DMS79 treated with DMSO at 0.1 percent for 48 hours (cell line): Measurements from ENCODE around the gene IL1F10.
A peak's percentile ranks its signal among the peaks of the same experiment; 100 is the strongest.

Experiments used
- DNase-seq: peaks from one replicate; lab custom pipeline; 2025; lab: John Stamatoyannopoulos, UW

The IL1F10 gene

DNA sequence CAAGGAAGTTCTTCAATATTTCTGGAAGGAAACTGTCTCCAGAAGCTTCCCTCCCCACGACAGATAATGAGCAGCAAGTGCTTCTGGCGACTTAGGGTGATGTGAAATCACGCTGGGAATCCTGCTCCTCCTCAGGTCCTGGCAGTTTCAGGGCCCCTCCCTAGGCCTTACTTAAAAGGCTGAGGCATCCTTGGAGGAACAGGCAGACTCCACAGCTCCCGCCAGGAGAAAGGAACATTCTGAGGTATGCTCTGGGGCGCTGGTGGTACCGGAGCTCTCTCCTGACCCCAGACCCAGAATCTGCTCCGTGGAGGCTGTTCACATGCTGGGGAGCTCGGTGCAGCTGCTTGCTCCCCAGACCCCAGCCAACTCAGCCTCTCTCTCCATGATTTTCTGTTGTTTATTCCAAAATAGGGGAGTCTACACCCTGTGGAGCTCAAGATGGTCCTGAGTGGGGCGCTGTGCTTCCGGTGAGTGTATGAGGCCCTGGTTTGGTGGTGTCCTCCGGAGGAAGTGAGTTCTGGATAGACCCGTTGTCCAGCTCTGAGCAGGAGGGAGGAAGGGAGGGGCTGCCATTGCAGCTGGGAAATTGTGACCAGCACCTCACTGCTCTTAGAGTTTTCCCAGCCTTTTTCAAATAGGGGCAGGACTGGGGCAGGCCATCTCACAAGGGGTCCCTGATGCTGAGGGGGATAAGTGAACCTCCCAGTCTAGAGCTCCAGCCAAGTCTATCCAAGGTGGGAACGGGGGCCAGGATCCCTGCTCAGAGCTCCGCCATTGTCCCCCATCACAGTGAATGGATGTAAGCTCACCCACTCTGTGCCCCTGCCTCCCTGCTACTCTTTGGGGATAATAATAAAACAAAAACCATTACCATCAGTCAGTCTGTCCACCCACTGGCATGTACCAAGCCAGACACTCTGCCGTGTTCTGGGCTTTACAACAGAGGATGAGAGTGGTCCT lies 8.5 kb upstream of the IL1F10 start, which contains the start of gene IL36RN:
Gene IL36RN, plus strand, starts transcription at position 201 of the 963 bp plus-strand sequence. Its CDS starts 241 bp downstream, at position 442.
- no peak for DNase-seq

DNA sequence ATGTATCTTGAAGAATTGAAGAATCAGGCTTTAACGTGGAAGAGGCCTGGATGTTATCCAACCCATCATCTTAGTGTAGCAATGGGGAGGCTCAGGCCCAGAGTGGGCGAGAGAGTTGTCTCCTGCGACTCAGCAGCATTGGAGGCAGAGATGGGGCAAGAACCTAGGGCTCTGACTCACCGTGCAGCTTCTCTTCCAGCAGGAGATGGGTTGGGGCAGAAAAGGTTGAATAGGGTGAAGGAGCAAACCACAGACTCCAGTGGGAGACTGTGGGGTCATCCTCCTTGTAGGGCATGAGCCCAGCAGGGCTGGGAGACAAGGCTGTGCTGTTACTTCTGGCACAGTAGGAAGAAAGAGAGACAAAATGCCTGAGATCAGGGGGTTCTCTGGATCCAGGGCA lies 7.4 kb upstream of the IL1F10 start:
- DNase-seq, result no peak

DNA sequence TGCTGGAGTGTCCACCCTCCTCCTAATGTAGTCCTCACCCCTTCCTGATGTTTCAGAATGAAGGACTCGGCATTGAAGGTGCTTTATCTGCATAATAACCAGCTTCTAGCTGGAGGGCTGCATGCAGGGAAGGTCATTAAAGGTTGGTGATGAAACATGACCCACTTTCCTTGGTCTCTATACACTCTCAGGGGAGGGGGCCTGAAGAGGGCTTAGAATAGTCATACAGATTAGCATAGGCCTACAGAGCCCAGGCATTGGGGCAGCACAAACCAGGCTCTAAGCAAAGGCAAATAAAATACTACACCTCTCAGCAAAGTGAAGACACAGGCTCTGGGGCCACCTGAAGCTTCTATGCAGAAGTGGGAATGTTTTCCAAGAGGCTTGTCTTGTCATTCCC lies 7.0 kb upstream of the IL1F10 start:
- no peak for DNase-seq

DNA sequence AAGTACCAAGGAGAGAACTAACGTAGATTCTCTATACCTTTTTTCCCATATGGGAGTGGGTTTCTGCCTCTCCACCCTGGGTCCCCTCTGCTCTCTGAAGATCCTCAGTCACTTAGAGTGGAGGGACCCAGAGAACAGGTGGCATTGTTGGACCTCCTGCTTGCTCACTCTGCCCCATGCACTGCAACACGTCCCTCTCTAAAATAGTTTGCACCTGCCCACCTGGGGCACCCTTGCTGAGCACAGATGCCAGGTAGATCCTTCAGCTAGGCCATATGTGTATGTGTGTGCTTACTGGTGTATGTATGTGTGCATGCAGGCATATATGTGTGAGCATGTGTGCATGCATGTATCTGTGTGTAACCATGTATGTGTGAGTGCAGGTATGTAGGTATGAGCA lies 6.5 kb upstream of the IL1F10 start:
- DNase-seq, result no peak

DNA sequence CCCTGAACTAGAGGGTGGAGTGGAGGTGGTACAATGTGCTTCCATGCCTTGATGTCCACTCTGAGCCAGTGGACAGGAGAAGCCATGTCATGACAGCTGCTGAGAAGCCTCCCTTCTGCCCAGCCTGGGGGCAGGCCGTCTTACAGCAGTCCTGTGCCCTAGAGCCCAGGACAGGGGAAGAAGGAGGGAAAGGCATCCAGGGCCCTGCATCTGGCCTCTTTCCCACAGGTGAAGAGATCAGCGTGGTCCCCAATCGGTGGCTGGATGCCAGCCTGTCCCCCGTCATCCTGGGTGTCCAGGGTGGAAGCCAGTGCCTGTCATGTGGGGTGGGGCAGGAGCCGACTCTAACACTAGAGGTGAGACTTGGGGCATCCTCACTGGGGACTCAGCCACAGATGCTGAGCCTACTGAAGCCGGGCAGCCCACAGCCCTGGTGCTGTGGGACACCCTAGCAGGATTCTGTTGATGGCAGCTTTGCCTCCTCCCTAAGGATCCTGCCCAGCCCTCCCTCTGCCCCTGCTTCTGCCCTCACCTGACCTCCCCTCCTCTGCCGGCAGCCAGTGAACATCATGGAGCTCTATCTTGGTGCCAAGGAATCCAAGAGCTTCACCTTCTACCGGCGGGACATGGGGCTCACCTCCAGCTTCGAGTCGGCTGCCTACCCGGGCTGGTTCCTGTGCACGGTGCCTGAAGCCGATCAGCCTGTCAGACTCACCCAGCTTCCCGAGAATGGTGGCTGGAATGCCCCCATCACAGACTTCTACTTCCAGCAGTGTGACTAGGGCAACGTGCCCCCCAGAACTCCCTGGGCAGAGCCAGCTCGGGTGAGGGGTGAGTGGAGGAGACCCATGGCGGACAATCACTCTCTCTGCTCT lies 5.6 kb upstream of the IL1F10 start:
- no peak for DNase-seq

DNA sequence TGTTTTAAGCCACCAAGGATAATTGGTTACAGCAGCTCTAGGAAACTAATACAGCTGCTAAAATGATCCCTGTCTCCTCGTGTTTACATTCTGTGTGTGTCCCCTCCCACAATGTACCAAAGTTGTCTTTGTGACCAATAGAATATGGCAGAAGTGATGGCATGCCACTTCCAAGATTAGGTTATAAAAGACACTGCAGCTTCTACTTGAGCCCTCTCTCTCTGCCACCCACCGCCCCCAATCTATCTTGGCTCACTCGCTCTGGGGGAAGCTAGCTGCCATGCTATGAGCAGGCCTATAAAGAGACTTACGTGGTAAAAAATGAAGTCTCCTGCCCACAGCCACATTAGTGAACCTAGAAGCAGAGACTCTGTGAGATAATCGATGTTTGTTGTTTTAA lies 3.5 kb upstream of the IL1F10 start:
- DNase-seq, result no peak

DNA sequence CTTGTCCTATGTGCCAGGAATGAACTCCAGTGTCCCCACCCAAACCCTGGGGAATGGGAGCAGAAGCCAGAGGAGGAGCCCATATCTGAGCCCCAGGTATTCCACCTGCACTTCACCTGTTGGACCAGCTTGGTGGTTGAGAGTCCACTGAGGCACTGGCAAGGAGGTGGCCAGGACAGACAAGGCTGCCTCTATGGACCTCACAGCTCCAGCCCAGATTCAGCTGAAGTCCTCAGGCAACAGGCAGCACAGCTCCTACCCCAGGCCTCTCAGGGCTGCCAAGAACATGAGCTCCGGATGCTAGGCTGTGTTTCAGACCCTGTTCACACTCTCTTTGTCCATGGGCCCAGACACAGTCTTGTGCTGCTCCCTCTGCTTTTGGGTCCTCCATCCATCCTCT lies 2.9 kb upstream of the IL1F10 start:
- no peak for DNase-seq

DNA sequence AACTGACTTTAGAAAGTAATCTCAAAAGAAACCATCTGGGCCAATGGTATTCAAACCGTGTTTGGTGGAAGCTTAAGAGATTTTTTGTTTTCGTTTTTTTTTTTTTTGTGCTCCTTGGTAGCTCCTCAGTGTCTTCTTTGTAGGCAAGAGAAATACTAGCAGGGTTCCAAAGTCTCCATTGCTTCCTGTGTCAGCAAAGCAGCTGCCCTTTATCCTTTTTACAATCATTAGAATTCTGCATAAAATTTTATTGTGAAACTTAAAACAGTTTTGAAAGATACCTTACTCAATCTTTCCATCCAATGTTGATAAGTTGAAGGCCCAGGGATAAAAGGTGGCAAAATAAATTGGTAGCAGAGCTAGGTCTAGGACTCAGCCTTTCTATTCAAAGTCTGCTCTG lies 479 bp downstream of the IL1F10 start:
- no peak for DNase-seq

DNA sequence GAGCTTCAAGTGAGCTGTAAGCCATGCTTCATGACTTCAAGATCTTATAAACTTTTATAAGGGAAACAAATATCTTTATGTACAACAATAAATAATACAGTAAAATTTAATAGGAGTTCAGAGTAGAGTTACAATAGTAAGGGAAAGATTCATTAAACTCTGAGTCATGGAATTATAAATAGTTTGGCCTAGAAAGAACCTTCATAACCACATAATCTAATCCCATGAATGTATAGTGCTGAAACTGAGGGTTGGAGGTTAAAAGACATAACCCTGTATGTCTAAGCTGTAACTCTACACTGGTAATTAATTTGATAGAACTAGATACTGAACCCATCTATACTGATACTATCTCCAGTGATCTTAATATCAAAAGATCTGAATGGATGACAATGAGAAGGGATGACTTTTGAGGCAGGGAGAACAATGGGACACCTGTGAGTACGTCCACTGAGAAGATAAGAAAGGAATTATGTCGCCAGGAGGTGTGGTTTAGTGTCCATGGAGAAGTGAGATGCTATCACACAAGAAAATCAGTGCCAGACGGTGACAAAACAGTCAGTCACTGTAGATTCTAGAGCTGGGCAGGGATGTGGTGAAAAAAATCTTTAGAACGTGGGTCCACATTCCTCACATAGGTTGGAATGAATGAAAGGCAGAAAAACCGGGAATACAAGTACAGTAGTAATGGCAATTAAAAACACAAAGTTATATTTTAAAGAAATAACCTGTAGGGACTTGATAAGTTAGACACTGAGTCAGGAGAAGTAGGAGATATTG lies 1.1 kb downstream of the IL1F10 start:
- no peak for DNase-seq

DNA sequence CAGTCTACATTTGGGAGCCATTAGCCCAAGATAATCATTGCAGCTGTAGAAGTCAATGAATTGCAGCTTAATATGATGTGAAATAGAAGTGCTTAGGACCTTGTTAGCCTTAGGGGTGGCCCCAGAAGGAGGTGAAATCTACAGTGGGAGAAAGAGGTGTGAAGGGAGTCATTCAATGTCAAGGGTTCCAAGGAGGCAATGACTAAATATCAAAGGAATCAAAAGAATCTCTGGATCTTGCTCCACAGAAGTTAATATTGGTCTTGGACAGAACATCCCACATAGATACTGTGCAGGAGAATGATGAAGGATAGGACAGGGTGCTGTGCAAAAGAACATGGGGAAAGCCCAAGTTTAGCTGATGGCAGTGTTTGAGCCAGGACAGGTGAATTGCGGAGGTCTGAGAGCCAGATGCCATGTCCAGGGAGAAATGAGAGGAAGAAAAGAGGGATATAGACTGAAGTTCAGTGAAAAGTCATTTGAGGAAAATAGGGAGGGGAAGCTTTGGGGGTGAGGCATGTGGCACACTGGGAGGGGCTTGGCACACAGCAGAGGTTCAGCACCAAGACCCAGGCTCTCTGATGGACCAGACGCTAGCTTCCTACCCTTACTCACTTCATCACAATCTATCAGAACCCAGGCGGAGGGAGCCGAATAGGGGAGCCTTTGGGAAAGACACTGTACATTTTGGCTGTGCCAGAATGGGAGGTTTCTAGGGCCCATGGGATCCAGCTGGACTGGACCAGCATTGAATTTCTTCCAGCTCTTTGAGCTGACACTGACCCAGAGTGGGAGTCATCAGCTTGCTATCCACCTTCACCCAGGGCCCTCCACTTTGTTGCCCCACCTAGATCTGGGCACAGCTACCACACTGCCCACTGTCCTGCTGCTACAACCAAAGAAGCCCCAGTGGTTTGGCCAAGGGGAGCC lies 2.2 kb downstream of the IL1F10 start:
- no peak for DNase-seq

DNA sequence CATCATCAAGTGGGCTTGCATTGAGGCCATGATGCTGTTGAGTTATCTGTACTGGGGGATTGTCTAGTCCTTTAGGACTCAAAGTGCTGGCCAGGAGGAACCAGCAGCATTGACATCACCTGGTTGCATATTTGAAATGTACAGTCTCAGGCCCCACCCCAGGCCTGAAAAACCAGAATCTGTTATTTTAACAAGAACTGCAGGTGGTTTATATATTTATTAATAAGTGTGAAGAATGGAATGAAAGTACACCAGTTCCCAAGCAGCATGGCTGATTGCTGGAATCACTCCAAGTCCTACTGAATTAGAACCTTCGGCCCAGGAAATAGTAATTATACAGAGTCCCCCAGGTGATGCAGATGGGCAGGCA lies 2.8 kb downstream of the IL1F10 start:
- DNase-seq, result no peak

DNA sequence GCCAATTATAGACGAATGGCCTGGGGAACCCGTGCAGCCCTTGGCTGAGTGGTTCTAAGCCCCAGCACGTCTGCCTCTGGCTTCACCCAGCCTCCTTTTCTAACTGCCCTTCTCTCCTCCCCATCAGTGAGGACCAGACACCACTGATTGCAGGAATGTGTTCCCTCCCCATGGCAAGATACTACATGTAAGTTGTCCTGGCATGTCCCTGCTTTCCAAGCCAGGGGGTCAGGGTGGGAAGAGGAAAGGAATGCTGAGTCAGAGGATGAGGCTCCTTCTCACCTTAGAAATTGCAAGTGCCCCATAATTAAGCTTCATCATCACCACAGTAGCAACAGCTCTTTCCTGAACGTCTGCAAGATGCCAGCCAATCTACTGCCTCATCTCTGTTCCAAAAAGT lies 4.8 kb downstream of the IL1F10 start:
- DNase-seq, result no peak

DNA sequence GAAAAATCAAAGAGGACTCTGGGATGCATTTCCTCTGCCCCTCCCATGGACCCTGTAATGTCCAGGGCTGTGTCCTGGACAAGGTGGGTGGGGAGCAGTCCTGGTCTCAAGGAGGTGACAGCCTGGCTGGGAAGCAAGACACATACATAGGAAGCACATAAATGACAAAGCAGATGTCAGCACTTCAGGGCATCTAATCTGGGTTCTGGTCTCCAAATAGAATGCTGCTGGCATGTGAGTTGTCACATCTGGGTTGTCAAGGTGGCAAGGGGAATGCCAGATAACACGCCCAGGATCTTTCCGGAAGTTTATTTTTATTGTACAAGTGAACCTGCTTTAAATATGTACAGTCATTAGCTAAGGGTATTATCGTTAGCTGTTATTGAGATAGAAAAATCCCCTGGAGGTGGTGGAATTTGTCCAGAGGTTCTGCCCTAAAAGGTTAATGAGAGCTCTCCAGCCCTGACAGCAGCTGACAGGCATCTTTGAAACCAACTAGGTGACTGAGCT lies 5.6 kb downstream of the IL1F10 start:
- no peak for DNase-seq

DNA sequence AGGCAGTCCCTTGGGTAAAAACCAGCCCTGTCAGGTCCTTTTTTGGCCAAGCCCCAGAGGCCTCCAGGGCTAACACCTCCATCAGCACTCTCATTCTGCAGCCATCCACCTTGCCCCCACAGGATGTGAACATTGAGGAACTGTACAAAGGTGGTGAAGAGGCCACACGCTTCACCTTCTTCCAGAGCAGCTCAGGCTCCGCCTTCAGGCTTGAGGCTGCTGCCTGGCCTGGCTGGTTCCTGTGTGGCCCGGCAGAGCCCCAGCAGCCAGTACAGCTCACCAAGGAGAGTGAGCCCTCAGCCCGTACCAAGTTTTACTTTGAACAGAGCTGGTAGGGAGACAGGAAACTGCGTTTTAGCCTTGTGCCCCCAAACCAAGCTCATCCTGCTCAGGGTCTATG lies 7.3 kb downstream of the IL1F10 start:
- DNase-seq, result no peak

DNA sequence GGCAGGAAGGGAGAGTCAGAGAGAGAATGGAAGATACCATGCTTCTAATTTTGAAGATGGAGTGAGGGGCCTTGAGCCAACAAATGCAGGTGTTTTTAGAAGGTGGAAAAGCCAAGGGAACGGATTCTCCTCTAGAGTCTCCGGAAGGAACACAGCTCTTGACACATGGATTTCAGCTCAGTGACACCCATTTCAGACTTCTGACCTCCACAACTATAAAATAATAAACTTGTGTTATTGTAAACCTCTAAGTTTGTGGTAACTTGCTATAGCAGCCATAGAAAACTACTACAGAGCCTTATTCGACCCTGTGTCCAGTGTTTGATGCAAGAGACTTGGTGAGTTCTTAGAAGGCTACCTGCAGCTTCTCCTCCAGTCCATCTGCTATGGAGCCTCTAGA lies 7.8 kb downstream of the IL1F10 start:
- DNase-seq, result no peak

DNA sequence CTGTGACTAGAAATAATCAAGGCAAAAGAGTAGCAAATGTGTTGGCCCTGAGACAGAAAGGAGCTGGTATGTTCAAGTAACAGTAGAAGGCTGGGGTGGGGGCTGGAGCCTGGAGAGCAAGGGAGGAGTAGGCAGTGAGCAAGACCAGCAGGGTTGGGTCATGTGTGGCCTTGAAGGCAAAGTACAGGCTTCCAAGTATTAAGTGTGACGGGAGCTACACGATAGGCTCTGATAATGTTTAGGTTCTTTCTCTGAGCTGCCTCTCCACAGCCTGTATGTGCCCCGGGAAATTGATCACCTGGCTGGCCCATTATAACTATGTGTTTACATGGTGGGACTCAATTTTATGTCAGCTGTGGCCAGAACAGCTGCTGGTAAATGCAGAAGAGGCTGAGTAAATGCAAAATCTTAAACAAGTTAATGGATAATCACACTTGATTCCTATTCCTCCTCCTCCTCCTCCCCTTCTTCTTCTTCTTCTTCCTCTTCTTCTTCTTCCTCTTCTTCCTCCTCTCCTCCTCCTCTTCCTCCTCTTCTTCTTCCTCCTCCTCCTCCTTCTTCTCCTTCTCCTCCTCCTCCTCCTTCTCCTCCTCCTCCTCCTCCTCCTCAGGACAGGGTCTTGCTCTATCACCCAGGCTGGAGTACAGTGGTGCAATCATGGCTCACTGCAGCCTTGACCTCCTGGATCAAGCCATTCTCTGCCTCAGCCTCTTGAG lies 9.3 kb downstream of the IL1F10 start:
- DNase-seq, result no peak

DNA sequence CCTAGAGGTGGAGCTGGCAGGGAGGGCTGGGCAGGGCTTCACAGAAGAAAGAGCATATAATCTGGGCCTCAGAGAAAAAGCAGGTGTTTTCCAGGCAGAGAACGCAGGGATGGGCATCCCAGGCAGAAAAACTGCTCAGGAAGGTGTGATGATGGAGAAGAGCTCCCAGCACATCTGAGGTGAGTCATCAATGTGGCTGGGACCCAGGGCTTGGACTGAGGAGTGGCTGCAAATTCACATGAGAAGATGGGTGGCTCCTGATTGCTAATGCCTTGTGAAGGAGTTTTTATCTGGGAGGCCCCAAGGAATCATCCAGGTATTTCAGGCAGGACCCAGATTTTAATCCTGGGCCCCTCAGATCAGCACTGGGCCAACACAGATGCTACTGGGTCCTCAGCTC lies 10.2 kb downstream of the IL1F10 start:
- DNase-seq, result no peak

DNA sequence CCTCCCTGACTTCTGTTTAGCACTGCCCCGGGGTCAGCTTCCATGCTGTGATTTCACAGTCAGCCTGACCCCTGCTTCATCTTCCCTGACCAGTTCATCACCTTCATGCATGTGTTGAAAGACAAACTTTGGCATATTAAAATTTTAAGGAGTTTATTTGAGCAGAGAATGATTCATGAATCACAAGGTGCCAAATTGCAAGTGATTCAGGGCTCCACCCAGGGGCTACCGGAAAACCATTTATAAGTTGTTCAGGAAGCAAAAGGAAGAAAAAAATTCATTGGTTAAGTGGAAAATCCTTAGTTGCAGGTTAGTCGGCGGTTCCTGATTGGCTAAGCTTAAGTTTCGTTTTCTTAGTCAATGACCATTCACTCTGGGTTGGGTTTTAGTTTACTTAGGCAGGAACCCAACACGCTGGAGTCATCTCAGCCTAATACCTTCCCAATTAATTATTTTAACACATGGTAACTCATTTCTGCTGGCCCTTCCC lies 10.6 kb downstream of the IL1F10 start:
- peak; percentile 32 for DNase-seq

DNA sequence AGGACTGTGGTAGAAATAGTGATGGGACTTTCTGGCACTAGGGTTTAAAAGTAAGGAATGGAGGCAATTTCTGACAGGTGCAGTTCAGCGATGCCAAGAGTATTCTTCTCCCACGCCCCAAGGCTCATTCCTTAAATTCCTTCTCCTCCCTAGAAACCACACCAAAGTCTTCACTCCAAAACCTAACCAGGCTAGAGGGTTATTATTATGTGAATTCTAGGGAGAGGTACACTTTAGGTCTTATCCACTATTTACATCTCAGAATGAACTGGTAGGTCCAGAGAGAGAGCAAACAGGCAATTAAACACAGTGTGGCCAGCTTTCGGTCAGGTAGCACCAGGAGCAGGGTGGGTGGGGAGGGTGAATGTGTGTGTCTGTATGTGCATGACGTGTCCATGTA lies 11.4 kb downstream of the IL1F10 start:
- DNase-seq, result no peak

DNA sequence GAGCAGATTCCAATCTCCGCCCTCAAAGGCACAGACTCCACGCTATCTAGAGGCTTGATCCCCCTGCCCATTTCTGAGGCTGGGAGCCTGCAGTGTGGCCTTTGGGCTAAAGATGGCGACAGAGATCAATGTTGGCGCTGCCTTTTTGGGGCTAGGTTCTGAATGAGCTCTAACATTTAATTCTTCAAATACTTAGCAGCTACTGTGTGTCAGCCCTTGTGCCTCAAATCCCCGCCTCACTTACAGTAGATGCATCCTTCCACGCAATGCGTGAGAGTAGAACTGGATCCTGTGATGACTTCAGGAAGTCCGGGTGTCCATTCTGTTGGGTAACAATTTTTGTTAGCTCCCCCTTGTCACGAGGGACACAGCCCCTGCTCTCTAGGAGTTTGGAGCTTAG lies 12.4 kb downstream of the IL1F10 start:
- no peak for DNase-seq
